RPMI8226 (cell line): ENCODE data around the gene PSG4.
"Not testable (repeated sequence)": the region's sequence is repeated elsewhere in the genome, so short reads cannot be mapped to it uniquely, and the experiment has no call there.

Experiments used
- DNase-seq: peaks from one replicate; pipeline ENCODE4 v3.0.0-alpha.2; 2015

PSG4 gene

DNA sequence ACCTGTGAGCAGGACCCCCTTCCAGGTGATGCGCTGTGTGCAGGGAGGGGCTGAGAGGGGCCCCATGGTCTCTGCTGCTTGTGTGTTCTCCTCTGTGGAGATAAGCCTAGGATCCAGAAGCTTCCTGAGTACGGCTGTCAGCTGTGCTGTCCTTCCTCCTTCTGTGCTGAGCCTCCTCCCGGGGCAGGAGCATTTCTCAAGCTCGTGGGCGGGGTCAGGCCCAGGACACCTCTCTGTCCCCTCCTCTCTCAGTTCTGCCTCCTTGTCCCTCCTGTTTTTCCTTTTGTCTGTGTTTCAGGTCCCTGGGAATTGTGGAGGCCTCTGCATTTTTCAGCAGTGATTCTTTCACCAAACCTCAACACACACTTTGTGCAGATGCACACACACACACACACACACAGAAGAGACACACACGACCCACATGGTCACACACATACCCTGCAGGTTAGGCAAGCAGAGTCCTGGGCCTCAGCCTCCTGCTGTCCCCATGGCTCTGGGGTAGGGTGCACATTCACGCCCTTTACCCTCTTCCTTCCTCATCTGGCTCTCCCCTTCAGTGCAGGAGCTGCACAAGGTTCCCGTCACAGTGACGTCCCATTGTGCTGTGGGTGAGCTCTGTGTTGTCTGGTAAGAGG is at the start of gene PSG4:
PSG4 (minus strand) TSS at position 168 of the 635 bp plus-strand sequence; CDS start at position 66, 102 bp downstream.
- DNase-seq: not testable (repeated sequence)

- DNase-seq: not testable (repeated sequence)
Observed at GRCh38 chr19:43251428-43251827, 46.0 kb upstream of the PSG4 start.

- DNase-seq: not testable (repeated sequence)
Observed at GRCh38 chr19:43250296-43250695, 44.9 kb upstream of the PSG4 start.

DNA sequence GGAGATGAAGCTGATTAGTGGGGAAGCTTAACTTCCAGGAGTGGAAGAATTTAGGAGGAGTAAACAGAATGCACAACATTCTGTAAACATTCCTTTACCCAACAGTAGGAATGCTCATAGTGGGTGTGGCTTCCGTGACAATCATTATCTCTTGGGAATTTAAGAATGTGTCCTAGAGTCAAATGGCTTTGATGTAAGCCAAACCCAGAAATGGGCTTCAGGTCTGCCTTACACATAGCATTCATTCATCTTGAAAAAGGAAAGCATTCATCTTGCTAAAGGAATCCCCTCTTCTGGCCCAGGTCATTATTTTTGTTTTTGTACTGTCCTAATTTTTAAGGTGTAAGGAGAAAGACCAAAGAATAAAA is 43.2 kb upstream of the PSG4 start:
- not testable (repeated sequence) for DNase-seq

DNA sequence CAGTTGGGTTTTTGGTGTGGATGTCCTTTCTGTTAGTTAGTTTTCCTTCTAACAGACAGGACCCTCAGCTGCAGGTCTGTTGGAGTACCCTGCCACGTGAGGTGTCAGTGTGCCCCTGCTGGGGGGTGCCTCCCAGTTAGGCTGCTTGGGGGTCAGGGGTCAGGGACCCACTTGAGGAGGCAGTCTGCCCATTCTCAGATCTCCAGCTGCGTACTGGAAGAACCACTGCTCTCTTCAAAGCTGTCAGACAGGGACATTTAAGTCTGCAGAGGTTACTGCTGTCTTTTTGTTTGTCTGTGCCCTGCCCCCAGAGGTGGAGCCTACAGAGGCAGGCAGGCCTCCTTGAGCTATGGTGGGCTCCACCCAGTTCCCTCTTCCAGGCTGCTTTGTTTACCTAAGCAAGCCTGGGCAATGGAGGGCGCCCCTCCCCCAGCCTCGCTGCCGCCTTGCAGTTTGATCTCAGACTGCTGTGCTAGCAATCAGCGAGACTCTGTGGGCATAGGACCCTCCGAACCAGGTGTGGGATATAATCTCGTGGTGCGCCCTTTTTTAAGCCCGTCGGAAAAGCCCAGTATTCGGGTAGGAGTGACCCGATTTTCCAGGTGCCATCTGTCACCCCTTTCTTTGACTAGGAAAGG is 41.9 kb upstream of the PSG4 start:
- DNase-seq: not testable (repeated sequence)

- DNase-seq: not testable (repeated sequence)
Observed at GRCh38 chr19:43245848-43246247, 40.4 kb upstream of the PSG4 start.

DNA sequence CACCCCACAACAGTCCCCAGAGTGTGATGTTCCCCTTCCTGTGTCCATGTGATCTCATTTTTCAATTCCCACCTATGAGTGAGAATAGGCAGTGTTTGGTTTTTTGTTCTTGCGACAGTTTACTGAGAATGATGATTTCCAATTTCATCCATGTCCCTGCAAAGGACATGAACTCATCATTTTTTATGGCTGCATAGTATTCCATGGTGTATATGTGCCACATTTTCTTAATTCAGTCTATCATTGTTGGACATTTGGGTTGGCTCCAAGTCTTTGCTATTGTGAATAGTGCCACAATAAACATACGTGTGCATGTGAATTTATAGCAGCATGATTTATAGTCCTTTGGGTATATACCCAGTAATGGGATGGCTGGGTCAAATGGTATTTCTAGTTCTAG is 36.8 kb upstream of the PSG4 start:
- not testable (repeated sequence) for DNase-seq

DNA sequence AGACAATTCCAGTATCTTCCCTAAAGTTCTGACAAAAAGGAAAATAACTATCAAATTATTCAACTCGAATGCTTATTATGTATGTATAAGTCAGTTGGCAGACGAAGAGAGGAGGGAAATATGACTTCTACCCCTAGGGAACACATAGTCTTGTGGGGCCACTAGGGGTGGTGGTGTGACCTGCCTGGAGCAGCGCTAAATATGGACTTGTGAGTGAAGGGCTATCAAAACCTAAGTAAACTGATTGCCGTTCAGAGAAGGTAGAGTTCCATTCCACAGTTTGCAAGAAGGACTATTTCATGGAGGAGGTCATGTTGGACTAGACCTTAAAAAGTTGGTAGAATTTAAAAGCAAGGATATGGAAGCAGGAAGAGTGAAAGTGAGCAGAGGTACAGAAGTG is 32.8 kb upstream of the PSG4 start:
- DNase-seq: not testable (repeated sequence)

GRCh38 chr19:43235686-43236085 is 30.2 kb upstream of the PSG4 start:
- DNase-seq: not testable (repeated sequence)

DNA sequence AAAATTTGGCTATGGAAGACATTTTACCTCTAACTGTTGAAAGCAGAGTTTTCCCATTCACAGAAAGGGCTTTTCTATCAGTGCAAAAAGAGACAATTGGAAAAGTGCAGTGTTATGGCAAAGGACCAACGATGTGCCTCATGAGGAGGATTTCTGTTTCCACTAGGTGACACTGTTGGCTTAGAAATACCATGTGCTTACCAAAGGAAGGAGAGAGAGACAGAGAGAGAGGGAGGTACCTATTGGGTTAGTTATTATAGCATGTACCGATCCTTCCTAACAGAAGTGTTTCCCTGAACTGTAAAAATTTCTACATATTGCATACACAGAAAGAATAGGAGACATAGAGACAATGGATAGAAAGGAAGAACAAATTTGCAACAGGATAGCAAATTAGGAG is 23.9 kb upstream of the PSG4 start:
- DNase-seq: no peak

DNA sequence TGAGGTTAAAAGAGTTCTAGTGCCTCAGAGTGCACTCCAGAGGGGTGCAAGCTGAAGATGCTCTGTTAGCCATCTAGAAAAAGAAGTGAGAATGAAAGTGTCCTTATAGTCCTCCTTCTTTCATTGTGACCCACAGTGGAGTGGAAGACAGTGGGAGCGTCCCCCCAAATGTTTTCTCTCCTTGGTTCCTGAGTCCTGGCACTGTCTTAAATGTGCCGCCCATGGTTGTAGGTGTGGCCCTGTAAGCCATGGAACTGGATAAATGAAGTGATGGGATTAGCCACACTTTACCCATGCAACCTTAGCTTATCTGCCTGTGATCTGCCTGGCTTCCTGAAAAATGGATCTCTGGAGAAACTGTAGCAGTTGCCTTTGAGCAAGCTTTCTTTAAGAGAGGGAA is 23.3 kb upstream of the PSG4 start:
- DNase-seq: not testable (repeated sequence)

GRCh38 chr19:43226986-43227385 is 21.5 kb upstream of the PSG4 start:
- DNase-seq: not testable (repeated sequence)

GRCh38 chr19:43224855-43225253 is 19.4 kb upstream of the PSG4 start:
- no peak for DNase-seq

GRCh38 chr19:43224201-43224854 is 18.9 kb upstream of the PSG4 start:
- not testable (repeated sequence) for DNase-seq

DNA sequence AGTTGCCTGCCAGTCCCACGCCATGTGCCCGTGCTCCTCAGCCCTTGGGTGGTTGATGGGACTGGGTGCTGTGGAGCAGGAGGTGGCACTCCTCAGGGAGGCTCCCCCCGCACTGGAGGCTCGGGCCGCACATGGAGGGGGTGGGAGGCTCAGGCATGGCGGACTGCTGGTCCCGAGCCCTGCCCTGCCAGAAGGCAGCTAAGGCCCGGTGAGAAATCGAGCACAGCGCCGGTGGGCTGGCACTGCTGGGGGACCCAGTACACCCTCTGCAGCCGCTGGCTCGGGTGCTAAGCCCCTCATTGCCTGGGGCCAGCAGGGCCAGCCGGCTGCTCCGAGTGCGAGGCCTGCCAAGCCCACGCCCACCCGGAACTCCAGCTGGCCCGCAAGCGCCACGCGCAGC is 16.5 kb upstream of the PSG4 start:
- not testable (repeated sequence) for DNase-seq

DNA sequence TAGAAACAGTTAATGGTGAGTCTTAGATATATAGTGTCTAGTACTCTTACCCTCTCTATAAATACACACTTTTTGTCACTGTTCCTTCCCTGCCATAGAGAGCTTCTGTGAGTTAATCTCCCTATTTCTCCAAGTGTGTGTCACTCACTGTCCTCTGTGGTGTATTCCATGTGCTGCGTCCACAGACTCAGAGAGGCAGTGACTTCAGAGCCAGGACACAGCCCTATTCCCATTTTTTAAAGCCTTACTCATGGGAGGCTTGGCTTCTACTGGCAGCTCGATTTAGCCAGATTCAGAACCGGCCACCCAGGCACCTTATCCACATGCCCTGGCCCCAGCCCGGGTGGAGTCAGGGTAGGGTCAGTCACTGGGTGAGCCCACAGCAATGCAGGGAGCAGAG is 13.7 kb upstream of the PSG4 start:
- DNase-seq: not testable (repeated sequence)

GRCh38 chr19:43215881-43216280 is 10.4 kb upstream of the PSG4 start:
- not testable (repeated sequence) for DNase-seq

DNA sequence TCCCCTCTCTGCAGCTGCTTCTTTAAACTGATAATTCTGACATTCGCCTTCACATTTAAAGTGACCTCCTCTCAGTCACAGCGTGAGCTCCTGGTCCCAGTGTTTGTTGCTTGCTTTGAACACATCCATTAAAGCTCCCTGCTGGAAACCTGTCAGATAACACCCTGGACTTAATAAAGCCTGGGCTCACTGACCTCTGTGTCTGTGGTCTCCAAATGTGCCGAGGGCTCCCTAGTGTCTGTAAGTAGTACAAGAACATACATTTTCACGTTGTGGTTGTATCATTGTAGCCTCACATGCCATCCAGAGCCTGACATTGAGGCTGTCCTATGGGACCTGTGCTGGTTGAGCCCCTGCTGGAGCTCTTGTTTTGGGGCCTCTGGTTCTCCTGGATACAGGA is 2.6 kb upstream of the PSG4 start:
- DNase-seq: no peak

DNA sequence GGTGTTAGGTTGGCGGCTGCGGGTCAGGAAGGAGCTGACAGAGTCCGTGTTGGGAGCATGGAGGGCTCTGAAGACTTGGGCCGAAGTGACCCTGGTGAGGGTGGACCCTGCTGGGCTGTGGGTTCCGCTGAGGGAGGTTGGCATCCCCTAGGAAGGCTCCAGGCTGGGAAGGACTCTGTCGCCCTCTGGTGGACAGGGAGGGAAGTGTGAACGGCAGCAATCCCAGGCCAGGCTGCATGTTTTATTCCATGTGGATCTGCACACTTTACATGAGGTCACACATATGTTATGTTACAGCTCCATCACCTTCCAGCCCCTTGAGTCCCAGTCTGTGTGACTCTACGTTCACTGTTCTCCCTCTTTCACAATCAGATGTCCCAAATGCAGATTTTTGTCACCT is 1.7 kb upstream of the PSG4 start:
- DNase-seq: not testable (repeated sequence)

DNA sequence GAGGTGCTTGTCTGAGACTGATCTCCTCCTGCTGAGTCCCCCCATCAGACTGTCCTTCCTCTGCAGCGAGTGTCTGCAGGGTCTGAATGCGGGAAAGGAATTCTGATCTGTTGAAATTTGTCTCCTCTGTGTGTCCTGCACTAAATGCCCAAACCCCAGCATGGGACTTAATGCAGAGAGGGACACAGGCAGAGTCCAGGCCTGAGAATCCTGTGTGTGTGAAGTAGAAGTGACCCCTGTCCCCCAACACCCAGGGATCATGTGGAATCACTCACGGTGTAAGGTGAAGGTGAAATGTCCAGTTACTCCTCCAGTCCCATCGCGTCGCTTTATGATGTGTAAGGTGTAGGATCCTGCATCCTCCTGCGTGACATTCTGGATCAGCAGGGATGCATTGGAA is 1.8 kb downstream of the PSG4 start:
- not testable (repeated sequence) for DNase-seq

- DNase-seq: not testable (repeated sequence)
Observed at GRCh38 chr19:43201891-43202290, 3.5 kb downstream of the PSG4 start.

- not testable (repeated sequence) for DNase-seq
Observed at GRCh38 chr19:43201337-43201801, 4.1 kb downstream of the PSG4 start.

DNA sequence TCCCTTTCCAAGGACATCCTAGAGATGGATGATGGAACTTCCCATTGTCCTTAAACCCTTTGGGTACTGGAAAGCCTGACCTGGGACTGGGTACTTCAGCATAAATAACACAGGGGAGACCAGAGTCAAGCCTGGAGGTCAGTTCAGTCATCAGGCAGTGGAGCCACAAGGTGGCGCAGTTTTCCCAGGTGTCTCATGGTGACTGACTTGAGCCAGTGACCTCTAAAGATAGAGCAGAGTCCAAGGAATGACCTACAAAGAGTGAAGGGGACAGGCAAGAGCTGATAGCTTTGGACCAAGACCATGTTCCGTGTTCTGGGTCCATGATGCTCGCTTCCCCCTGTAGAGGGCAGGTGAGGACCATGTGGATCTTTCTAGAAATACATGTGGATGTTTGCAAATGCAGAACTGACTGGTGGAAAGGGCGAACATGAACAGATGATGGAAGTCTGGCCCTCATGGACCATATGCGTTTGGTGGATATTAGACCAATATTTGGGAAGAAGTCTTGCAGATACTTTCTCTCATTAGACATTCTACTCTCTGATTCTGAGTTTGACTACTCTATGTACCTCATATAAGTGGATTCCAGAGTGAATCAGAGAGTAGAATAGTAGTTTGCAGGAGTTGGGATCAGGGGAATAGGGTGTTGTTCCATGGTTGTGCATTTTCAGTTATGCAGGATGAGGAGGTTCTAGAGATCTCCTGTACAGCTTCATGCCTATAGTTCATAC is 6.6 kb downstream of the PSG4 start:
- DNase-seq: not testable (repeated sequence)
